ENCODE measurements around the gene ARHGEF37. TPM values are rescaled to one million over a fixed set of nuclear protein-coding genes. Genes with fewer than 3 reads are reported as not detected.

The ARHGEF37 gene
- total and polyA plus RNA-seq, 2 of the 8 experiments (the other 6 are each of a cell fraction or from before 2014, with no cell fraction given): 0.21 to 0.48 TPM

DNA sequence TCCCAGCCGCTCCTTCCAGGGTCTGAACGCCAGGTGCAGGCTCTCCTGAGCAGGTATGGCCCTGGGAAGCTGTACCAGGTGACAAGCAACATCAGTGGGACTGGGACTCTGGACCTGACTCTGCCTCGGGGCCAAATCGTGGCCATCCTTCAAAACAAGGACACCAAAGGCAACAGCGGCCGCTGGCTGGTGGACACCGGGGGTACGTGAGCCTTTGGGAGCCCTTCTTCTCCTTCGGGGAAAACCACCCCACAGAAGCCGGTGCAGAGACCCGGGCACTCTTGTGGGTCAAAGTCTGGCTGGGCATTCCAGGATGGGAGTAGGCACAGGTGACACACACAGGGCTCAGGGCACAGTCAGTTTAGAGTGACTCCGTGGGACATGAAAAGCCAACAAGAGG is 45.8 kb downstream of the ARHGEF37 start:
- Histone ChIP-seq H3K79me1 (ENCODE audit: low read depth, low read length) (no peaks in the 10 kb centered on the region), H4K20me1 (replicated peaks in 1 of 2; ENCODE audit: control insufficient read depth in 1 of 2, insufficient read depth in 2 of 2, low read length in 2 of 2) (no peaks in the 10 kb centered on the region), H2BK120ac (replicated peaks; ENCODE audit: low read depth, low read length) (no peak overlapping the region), H3K4me1 (replicated peaks in 1 of 4; ENCODE audit: control insufficient read depth in 3 of 4, insufficient read depth in 4 of 4, low read length in 3 of 4) (peaks cover 0 to 1% (median 0%) of the 10 kb centered on the region in 4 experiments; a peak in 4 of 7 replicates), H3K27ac (ENCODE audit: low read depth, low read length) (no peak overlapping the region), H3K4me3 (ENCODE audit: extremely low read depth in 1 of 4, insufficient read depth in 2 of 4, low read depth in 3 of 4, low read length in 4 of 4) (no peak overlapping the region), H3K18ac (ENCODE audit: extremely low read depth, low read length) (no peak overlapping the region), H2BK15ac (ENCODE audit: low read length) (no peak overlapping the region), H4K8ac (ENCODE audit: extremely low read depth, insufficient read depth, low read length) (no peak overlapping the region), H2BK5ac (ENCODE audit: low read depth, low read length) (no peak overlapping the region), H2BK12ac (ENCODE audit: low read depth, low read length) (no peak overlapping the region), H2BK20ac (ENCODE audit: low read length) (no peak overlapping the region), H2AFZ (ENCODE audit: low read length) (no peak overlapping the region), H3K9me3 (ENCODE audit: insufficient read depth in 2 of 2, low read depth in 1 of 2, low read length in 1 of 2) (no peaks in the 10 kb centered on the region), H3K79me2 (ENCODE audit: control insufficient read depth in 1 of 2, insufficient read depth in 2 of 2, low read length in 2 of 2) (no peaks in the 10 kb centered on the region), H3K56ac (replicated peaks; ENCODE audit: insufficient read length, low read depth, low read length) (no peak overlapping the region), H3K4ac (replicated peaks; ENCODE audit: insufficient read length, low read depth, low read length) (no peak overlapping the region), H3K36me3 (ENCODE audit: control insufficient read depth in 2 of 4, insufficient read depth in 4 of 4, low read length in 3 of 4) (no peaks in the 10 kb centered on the region), H2AK5ac (ENCODE audit: low read depth, low read length) (no peak overlapping the region), H4K5ac (ENCODE audit: insufficient read length, low read depth, low read length) (no peak overlapping the region), H3K27me3 (replicated peaks in 1 of 4; ENCODE audit: control insufficient read depth in 3 of 4, extremely low read depth in 1 of 4, insufficient read depth in 3 of 4, low read length in 3 of 4) (no peaks in the 10 kb centered on the region), H3K4me2 (ENCODE audit: insufficient read depth in 1 of 2, low read depth in 2 of 2, low read length in 2 of 2) (no peak overlapping the region), H3K23ac (ENCODE audit: insufficient read length) (no peak overlapping the region), H3K14ac (ENCODE audit: insufficient read length) (no peak overlapping the region), H3K23me2 (ENCODE audit: low read depth, low read length) (no peaks in the 10 kb centered on the region; the same call in 1 of the 2 replicates), H3K9ac (replicated peaks in 1 of 4; ENCODE audit: extremely low read depth in 1 of 4, low read depth in 3 of 4, low read length in 3 of 4) (no peak overlapping the region), H4K91ac (replicated peaks; ENCODE audit: insufficient read length, low read length) (no peak overlapping the region)
- ChIA-PET POLR2A (ENCODE audit: partially characterized antibody) (no interaction called here), CTCF (ENCODE audit: partially characterized antibody) (interaction anchor here (0.7 kb wide), 1 partner anchor 8 kb away, joined by 3 read pairs; no protein-coding TSS in a partner anchor)
- TF ChIP-seq, protein P1, sequence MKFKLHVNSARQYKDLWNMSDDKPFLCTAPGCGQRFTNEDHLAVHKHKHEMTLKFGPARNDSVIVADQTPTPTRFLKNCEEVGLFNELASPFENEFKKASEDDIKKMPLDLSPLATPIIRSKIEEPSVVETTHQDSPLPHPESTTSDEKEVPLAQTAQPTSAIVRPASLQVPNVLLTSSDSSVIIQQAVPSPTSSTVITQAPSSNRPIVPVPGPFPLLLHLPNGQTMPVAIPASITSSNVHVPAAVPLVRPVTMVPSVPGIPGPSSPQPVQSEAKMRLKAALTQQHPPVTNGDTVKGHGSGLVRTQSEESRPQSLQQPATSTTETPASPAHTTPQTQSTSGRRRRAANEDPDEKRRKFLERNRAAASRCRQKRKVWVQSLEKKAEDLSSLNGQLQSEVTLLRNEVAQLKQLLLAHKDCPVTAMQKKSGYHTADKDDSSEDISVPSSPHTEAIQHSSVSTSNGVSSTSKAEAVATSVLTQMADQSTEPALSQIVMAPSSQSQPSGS (IDR thresholded peaks at IDR 0.05; ENCODE audit: low read length): no peak
- no peak for TF ChIP-seq MAFK (IDR thresholded peaks at IDR 0.05; ENCODE audit: low read depth, low read length)
- FAIRE-seq: no peak
- no peak for DNase-seq (ENCODE audit: low read depth in 1 of 2, low spot score in 2 of 2)
- WGBS, 2 experiments (ENCODE audit: extremely low coverage in 1 of 2, insufficient coverage in 1 of 2, insufficient read length in 1 of 2, insufficient replicate concordance in 2 of 2, low coverage in 1 of 2, low lambda C conversion rate in 2 of 2, missing lambda C conversion rate in 1 of 2): 92% methylated on average over 12 of the region's 12 CpGs; no CpG with 5 or more reads in 1 of the 2 experiments
